HCT116 (cell line): ENCODE data around the gene ADAMTS3. TPM values are rescaled to one million over a fixed set of nuclear protein-coding genes. Genes with fewer than 3 reads are reported as not detected.

Source experiments
- ATAC-seq: fragments of 200-7000 bp; cut with Tn5 transposase; 2 replicates; pipeline ENCODE4 v1.9.1; 2020; ENCODE audit warnings: mild to moderate bottlenecking, moderate library complexity
- BruUV-seq: library from RNA; stranded (reverse); fragments of 400-500 nt; replicated peaks from 2 replicates; lab custom pipeline; 2021; lab: Mats Ljungman, UMichigan
- CTCF ChIA-PET: fragments of 300-600 bp; sonication (Branson Sonifier 250); formaldehyde crosslinking; loops from one replicate; lab custom pipeline; 2021; ENCODE audit warnings: antibody characterized with exemption; lab: Charles Lee
- POLR2A ChIA-PET: fragments of 300-600, 350-600 bp; sonication (Branson Sonifier 250); formaldehyde crosslinking; loops from one replicate; lab custom pipeline; 2021; ENCODE audit warnings: antibody characterized with exemption; lab: Charles Lee
- RAD21 ChIA-PET, 2 experiments: fragments of 300-600 bp; sonication (Branson Sonifier 250); formaldehyde crosslinking; loops; one replicate each; lab custom pipeline; 2023; ENCODE audit warnings: low total read pairs in 2 of 2; ENCODE audit not compliant: uncharacterized antibody in 2 of 2, unreplicated experiment in 2 of 2, low non-redundant PET in 1 of 2; lab: Charles Lee
- DNase-seq: peaks from one replicate; pipeline ENCODE4 v3.0.0-alpha.2; 2010; ENCODE audit warnings: low read depth, low spot score
- H2AFZ ChIP-seq: fragments of 200-600 bp; shearing (Covaris generic), sonication (generic); 2 replicates; pipeline ENCODE4 v1.6.1; 2017; ENCODE audit warnings: low read depth, mixed run types, mixed read lengths, antibody characterized with exemption, low read length; ENCODE audit not compliant: poor library complexity, severe bottlenecking
- H3K27ac ChIP-seq: 2 replicates; pipeline ENCODE4 v1.5.1; 2012; ENCODE audit warnings: low read depth, low read length
- H3K27me3 ChIP-seq: fragments of 200-600 bp; sonication (generic); 2 replicates; pipeline ENCODE4 v1.6.1; 2016; ENCODE audit warnings: mixed run types, low read length, mixed read lengths; ENCODE audit not compliant: insufficient read depth
- H3K36me3 ChIP-seq, 2 experiments: fragments of 200-500 bp in 1 of 2; fragments of 200-600 bp in 1 of 2; sonication (Bioruptor generic) in 1 of 2; sonication (generic) in 1 of 2; 2 replicates each; pipeline versions ENCODE4 v1.5.1 to v1.6.1; 2014 to 2016; ENCODE audit warnings: low read length in 2 of 2, inconsistent platforms in 1 of 2, mixed read lengths in 1 of 2, mixed run types in 1 of 2; ENCODE audit not compliant: insufficient read depth in 2 of 2, control insufficient read depth in 1 of 2
- H3K4me1 ChIP-seq, 2 experiments: fragments of 200-600 bp in 1 of 2; sonication (generic) in 1 of 2; 2 replicates each; pipeline versions ENCODE4 v1.5.1 to v1.6.1; 2012 to 2017; ENCODE audit warnings: low read length in 2 of 2, inconsistent platforms in 1 of 2, mild to moderate bottlenecking in 1 of 2, mixed read lengths in 1 of 2, mixed run types in 1 of 2, moderate library complexity in 1 of 2; ENCODE audit not compliant: insufficient read depth in 2 of 2, control insufficient read depth in 1 of 2
- H3K4me2 ChIP-seq: fragments of 200-600 bp; sonication (generic); 2 replicates; pipeline ENCODE4 v1.6.1; 2017; ENCODE audit warnings: mixed run types, low read length, mixed read lengths
- H3K4me3 ChIP-seq, 2 experiments: fragments of 200-600 bp in 1 of 2; sonication (generic) in 1 of 2; replicated peaks in 1 of 2; 2 replicates each; pipeline ENCODE4 v1.5.1; 2011 to 2016; ENCODE audit warnings: low read length in 2 of 2, control low read depth in 1 of 2, low read depth in 1 of 2, mild to moderate bottlenecking in 1 of 2, mixed read lengths in 1 of 2, mixed run types in 1 of 2
- H3K79me2 ChIP-seq: fragments of 200-600 bp; sonication (generic); 2 replicates; pipeline ENCODE4 v1.6.1; 2017; ENCODE audit warnings: mild to moderate bottlenecking, mixed run types, low read length, moderate library complexity, mixed read lengths; ENCODE audit not compliant: insufficient read depth
- H3K9ac ChIP-seq: fragments of 200-600 bp; sonication (generic); 2 replicates; pipeline ENCODE4 v1.6.1; 2016; ENCODE audit warnings: low read length, mixed read lengths
- H3K9me2 ChIP-seq: fragments of 200-600 bp; sonication (generic), shearing (Covaris generic); 2 replicates; pipeline ENCODE4 v1.6.1; 2017; ENCODE audit warnings: mixed run types, mild to moderate bottlenecking, moderate library complexity; ENCODE audit not compliant: insufficient read depth
- H3K9me3 ChIP-seq, 2 experiments: fragments of 200-500 bp in 1 of 2; fragments of 200-600 bp in 1 of 2; sonication (Bioruptor generic) in 1 of 2; sonication (generic) in 1 of 2; 2 replicates each; pipeline ENCODE4 v1.6.1; 2014 to 2017; ENCODE audit warnings: low read length in 2 of 2, mixed read lengths in 2 of 2, inconsistent platforms in 1 of 2, low read depth in 1 of 2, mild to moderate bottlenecking in 1 of 2, mixed run types in 1 of 2, moderate library complexity in 1 of 2; ENCODE audit not compliant: control insufficient read depth in 1 of 2, insufficient read depth in 1 of 2
- H4K20me1 ChIP-seq: fragments of 200-600 bp; sonication (generic), shearing (Covaris generic); 2 replicates; pipeline ENCODE4 v1.6.1; 2017; ENCODE audit warnings: mixed run types, mild to moderate bottlenecking, moderate library complexity; ENCODE audit not compliant: insufficient read depth
- ATF3 ChIP-seq: IDR thresholded peaks from 2 replicates; pipeline ENCODE4 v1.6.1; 2012
- CEBPB ChIP-seq: IDR thresholded peaks from 2 replicates; pipeline ENCODE4 v1.6.1; 2012; ENCODE audit warnings: low read depth
- CTCF ChIP-seq, 3 experiments: fragments of 200-600 bp in 1 of 3; sonication (generic) in 1 of 3; IDR thresholded peaks in 2 of 3; conservative IDR thresholded peaks in 1 of 3; 2 replicates each; pipeline ENCODE4 v1.5.1; 2012 to 2017; ENCODE audit warnings: low read depth in 2 of 3, low read length in 2 of 3, antibody characterized with exemption in 1 of 3, borderline replicate concordance in 1 of 3, control low read depth in 1 of 3, mild to moderate bottlenecking in 1 of 3, mixed read lengths in 1 of 3, mixed run types in 1 of 3, moderate library complexity in 1 of 3; ENCODE audit not compliant: insufficient read depth in 1 of 3
- EZH2phosphoT487 ChIP-seq: fragments of 200-600 bp; IDR thresholded peaks from 2 replicates; pipeline ENCODE4 v1.6.1; 2018; ENCODE audit warnings: antibody characterized with exemption, borderline replicate concordance
- POLR2A ChIP-seq: IDR thresholded peaks from 2 replicates; pipeline ENCODE4 v1.7.0; 2011; ENCODE audit warnings: borderline replicate concordance; ENCODE audit not compliant: insufficient read depth, insufficient read length; ENCODE audit errors: extremely low read depth
- POLR2AphosphoS5 ChIP-seq: IDR thresholded peaks from 2 replicates; pipeline ENCODE4 v1.6.1; 2011; ENCODE audit warnings: mild to moderate bottlenecking, low read depth, low read length, moderate library complexity
- RAD21 ChIP-seq: IDR thresholded peaks from 2 replicates; pipeline ENCODE4 v1.6.1; 2012; ENCODE audit warnings: low read depth, mild to moderate bottlenecking
- SIN3A ChIP-seq: IDR thresholded peaks from 2 replicates; pipeline ENCODE4 v1.6.1; 2012; ENCODE audit warnings: low read depth
- ZBTB33 ChIP-seq: IDR thresholded peaks from 2 replicates; pipeline ENCODE4 v1.6.1; 2011; ENCODE audit warnings: mild to moderate bottlenecking, low read length, moderate library complexity; ENCODE audit not compliant: insufficient replicate concordance; ENCODE audit errors: extremely low read depth
- ZFX ChIP-seq: fragments of 450-650 bp; IDR thresholded peaks from 2 replicates; pipeline ENCODE4 v1.6.1; 2017
- ZNF274 ChIP-seq: fragments of 200-500 bp; sonication (Bioruptor generic); IDR thresholded peaks from 2 replicates; pipeline ENCODE4 v1.6.1; 2014; ENCODE audit warnings: mild to moderate bottlenecking, low read depth, low read length, inconsistent platforms
- intact Hi-C: fragments of 100-400 bp; cut with micrococcal nuclease; formaldehyde crosslinking; loops from 2 replicates; pipeline ENCODE4 v1.10.0; 2022
- total RNA-seq: library from RNA; stranded (reverse); gene quantifications from one replicate; pipeline ENCODE4 v1.2.1, GENCODE V29; 2021; ENCODE audit not compliant: unreplicated experiment

The ADAMTS3 gene
- total RNA-seq, 1 experiment from 2014 or later: not detected

GRCh38 chr4:72357908-72358307 is 211.1 kb downstream of the ADAMTS3 start:
- POLR2A ChIA-PET: no interaction called here
- intact Hi-C loops: no loop called here
- no peak for TF ChIP-seq POLR2AphosphoS5
- TF ChIP-seq POLR2A: no peak
- TF ChIP-seq CTCF (IDR thresholded peaks at IDR 0.05 in 2 of 3, conservative IDR thresholded peaks at IDR 0.05 in 1 of 3; ENCODE audit: borderline replicate concordance in 1 of 3, insufficient read depth in 1 of 3, low read depth in 2 of 3, low read length in 2 of 3): no peak
- no peak for TF ChIP-seq EZH2phosphoT487
- TF ChIP-seq CEBPB: no peak
- TF ChIP-seq ZFX: no peak
- TF ChIP-seq ZNF274: no peak
- no peak for TF ChIP-seq RAD21
- no peak for TF ChIP-seq SIN3A
- TF ChIP-seq ZBTB33: no peak
- no peak for TF ChIP-seq ATF3
- H3K9ac ChIP-seq: no peak overlapping the region
- CTCF ChIA-PET: no interaction called here
- no peak overlapping the region for H3K4me2 ChIP-seq
- RAD21 ChIA-PET: no interaction called here
- H2AFZ ChIP-seq: no peak overlapping the region
- no peaks in the 10 kb centered on the region for H4K20me1 ChIP-seq
- no peaks in the 10 kb centered on the region for H3K27me3 ChIP-seq
- 0 out of 4 replicates have a peak, but pooled peaks cover 0 to 4% of the 10 kb centered on the region in 2 experiments for H3K9me3 ChIP-seq
- no TSS peak for BruUV-seq
- H3K36me3 ChIP-seq: no peaks in the 10 kb centered on the region
- H3K27ac ChIP-seq: no peak overlapping the region
- DNase-seq (no peak), ATAC-seq (no peak)
- H3K4me3 ChIP-seq: no peak overlapping the region
- no peaks in the 10 kb centered on the region for H3K79me2 ChIP-seq
- no peaks in the 10 kb centered on the region for H3K9me2 ChIP-seq
- no peaks in the 10 kb centered on the region for H3K4me1 ChIP-seq
